Measurements from ENCODE around the gene MZB1.

MZB1 gene

DNA sequence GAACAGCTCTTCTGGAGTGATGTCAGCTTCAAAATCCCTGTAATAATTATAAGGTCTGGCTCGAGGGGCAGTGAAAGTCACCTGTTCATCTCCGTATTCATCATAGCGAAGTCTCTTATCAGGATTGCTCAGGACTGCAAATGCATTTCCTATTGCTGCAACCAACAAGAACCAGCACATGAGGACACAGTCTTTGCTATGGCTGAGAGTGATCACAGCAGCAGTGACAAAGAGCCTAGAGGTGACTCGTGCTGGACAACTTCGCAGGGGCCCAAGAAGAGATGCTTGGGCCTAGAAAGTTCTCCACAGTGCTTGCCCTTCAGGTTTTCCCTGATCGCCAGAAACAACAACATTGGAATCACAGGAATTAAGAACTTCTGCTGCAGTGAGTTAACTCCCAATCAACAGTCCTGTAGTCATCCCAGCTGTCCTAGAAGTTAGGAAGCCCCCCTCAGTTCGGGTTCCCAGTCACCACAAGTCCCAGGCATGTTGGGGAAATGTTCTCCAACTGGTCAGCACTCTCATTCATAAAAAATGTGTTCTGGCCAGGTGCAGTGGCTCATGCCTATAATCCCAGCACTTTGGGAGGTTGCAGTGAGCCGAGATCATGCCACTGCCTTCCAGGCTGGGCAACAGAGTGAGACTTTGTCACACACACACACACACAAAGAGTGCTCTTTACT lies 36.6 kb upstream of the MZB1 start:
- TF ChIP-seq, protein P1, sequence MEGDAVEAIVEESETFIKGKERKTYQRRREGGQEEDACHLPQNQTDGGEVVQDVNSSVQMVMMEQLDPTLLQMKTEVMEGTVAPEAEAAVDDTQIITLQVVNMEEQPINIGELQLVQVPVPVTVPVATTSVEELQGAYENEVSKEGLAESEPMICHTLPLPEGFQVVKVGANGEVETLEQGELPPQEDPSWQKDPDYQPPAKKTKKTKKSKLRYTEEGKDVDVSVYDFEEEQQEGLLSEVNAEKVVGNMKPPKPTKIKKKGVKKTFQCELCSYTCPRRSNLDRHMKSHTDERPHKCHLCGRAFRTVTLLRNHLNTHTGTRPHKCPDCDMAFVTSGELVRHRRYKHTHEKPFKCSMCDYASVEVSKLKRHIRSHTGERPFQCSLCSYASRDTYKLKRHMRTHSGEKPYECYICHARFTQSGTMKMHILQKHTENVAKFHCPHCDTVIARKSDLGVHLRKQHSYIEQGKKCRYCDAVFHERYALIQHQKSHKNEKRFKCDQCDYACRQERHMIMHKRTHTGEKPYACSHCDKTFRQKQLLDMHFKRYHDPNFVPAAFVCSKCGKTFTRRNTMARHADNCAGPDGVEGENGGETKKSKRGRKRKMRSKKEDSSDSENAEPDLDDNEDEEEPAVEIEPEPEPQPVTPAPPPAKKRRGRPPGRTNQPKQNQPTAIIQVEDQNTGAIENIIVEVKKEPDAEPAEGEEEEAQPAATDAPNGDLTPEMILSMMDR (IDR thresholded peaks at IDR 0.05; ENCODE audit: low read depth, low read length, missing control alignments) = no peak
- no peak overlapping the region for H3K4me3 ChIP-seq (replicated peaks; ENCODE audit: low read depth, low read length)
- DNase-seq (ENCODE audit: extremely low read depth, low read depth) = no peak

DNA sequence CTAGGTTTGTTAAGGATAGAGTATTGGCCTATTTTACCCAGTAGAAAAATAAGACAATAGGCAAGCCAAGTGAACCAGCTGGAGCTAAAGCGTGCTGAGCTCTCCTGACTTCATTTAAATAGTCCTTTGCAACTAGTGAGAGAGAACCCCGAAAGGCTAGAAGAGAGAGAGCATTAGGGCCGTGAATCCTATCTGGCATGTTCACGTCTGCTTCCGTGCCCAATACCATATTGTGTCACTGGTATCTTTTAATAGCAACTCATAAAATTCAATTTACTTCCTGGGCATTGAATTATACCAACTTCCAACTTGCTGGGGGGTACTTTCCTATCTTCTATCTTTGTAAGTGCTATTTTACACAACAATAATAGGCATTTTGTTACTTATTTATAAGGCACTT lies 35.8 kb upstream of the MZB1 start:
- H3K4me3 ChIP-seq (replicated peaks; ENCODE audit: low read depth, low read length) = no peak overlapping the region
- no peak for DNase-seq (ENCODE audit: extremely low read depth, low read depth)
- TF ChIP-seq, protein P1 (IDR thresholded peaks at IDR 0.05; ENCODE audit: low read depth, low read length, missing control alignments) = no peak

DNA sequence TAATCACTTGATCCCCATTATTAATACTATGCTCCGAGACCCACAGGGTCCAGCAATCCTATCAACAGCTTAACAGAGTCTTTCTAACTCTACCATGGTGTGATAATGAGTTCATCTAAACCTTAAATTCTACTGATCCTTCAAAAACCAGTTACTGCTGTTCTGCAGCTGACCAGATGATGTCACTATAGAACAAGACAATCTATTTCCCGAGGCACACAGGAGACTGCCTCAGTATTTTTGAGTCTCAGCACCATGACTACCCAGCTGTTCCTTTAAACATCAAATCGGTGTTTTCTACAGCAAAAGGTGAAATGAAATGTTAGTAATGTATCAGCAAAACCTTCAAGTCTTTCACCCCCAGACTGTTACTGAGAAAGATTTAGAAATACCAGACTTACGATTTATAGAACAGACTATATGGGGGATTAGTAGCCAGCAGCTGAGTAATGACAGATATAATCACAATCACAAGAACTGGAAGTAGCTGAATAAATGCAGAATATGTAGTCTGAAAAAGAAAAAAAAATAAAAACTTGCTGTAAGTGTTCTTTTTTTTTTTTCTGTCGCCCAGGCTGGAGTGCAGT lies 32.7 kb upstream of the MZB1 start:
- peak; percentile 63 for DNase-seq (ENCODE audit: extremely low read depth, low read depth)
- TF ChIP-seq, protein P1 (IDR thresholded peaks at IDR 0.05; ENCODE audit: low read depth, low read length, missing control alignments) = peak; percentile 84
- H3K4me3 ChIP-seq (replicated peaks; ENCODE audit: low read depth, low read length) = no peak overlapping the region

DNA sequence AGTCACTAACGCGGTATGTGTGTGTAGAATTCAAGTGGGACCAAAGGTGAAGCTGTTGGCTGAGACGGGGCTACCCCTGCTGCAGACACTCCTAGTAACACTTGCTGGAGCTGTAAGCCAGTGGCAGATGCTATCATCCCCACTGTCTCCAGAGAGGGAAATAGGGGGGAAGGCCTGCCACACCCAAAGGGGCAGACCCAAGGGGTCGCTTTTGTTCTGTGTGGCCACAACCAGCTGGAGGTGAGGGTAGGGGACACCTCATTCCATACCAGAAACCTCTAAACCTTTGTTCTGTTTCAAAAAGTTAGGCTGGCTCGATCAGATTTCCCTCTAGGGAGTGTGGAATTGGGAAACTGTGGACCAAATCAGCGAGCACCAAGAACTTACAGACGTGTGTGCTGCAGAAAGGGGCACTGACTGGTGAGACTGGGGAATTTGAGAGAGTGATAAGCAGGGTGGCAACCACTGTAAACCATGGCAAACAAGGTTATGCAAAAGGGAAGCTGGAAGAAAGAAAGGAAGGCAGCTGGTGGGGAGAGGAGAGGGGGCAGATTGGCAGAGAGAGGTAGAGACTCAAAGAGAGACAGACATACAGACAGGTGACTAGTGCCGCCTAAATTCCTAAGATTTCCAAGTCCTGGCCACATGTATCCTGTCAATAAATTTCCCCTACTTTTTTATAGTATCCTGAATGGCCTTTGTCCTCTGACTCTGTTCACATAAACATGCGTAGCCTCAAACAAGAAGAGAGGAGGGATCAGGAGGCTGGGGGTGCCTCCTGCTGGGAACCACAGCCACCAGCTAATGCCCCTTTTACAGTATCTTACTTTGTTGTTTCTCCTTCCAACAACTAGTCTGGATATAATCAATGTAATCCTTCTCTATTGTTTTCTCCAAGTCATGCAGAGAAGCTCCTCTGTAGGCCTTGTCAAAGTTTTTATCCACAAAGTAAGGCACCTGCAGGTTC lies 29.8 kb upstream of the MZB1 start:
- TF ChIP-seq, protein P1 (IDR thresholded peaks at IDR 0.05; ENCODE audit: low read depth, low read length, missing control alignments) = no peak
- DNase-seq (ENCODE audit: extremely low read depth, low read depth) = no peak
- no peak overlapping the region for H3K4me3 ChIP-seq (replicated peaks; ENCODE audit: low read depth, low read length)

DNA sequence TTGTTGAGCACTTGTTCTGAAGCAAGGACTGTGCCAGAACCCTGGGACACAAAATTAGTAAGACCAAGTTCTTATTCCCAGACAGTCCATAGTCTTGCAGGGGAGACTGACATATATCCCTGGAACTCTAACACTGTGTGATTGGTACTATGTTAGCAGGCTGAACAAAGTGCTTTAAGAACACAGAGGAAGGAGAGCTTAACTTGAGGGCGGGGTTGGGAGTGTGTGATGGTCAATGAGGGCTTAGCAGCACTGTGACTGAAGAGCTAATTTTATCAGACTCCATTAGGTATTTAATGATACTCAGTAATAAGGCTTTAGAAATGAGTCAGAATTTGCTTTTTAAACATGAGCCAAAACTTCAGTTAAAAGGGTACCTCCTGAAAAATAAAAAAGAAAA lies 29.1 kb upstream of the MZB1 start:
- no peak overlapping the region for H3K4me3 ChIP-seq (replicated peaks; ENCODE audit: low read depth, low read length)
- TF ChIP-seq, protein P1 (IDR thresholded peaks at IDR 0.05; ENCODE audit: low read depth, low read length, missing control alignments) = no peak
- DNase-seq (ENCODE audit: extremely low read depth, low read depth) = no peak

DNA sequence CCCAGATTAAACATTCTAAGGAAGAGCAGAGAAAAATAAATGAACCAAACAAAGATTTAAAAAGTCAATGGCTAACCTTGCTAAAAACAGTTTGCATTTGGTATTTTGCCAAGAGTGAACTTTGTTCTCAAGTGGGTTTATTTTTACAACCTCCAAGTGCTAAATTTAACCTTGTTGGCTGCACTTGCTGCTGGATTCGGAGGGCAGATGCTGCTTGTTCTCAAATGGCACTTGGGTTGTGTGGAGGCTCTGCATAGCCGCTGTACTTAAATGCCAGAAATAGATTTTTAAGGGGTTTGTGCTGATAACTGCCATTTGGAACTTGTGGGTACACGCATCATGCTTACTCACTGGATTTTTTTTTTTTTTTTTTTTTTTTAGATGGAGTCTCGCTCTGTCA lies 27.5 kb upstream of the MZB1 start:
- H3K4me3 ChIP-seq (replicated peaks; ENCODE audit: low read depth, low read length) = no peak overlapping the region
- TF ChIP-seq, protein P1 (IDR thresholded peaks at IDR 0.05; ENCODE audit: low read depth, low read length, missing control alignments) = no peak
- DNase-seq (ENCODE audit: extremely low read depth, low read depth) = no peak
